GM21423 (cell line): ENCODE results near the gene RNF212B.
A peak's percentile ranks its signal among the peaks of the same experiment; 100 is the strongest.

Source experiments
- ATAC-seq: cut with Tn5 transposase; IDR thresholded peaks from one replicate; pipeline ENCODE4 v1.9.1; 2021; ENCODE audit warnings: mild to moderate bottlenecking, moderate library complexity; ENCODE audit not compliant: unreplicated experiment

The RNF212B gene

DNA sequence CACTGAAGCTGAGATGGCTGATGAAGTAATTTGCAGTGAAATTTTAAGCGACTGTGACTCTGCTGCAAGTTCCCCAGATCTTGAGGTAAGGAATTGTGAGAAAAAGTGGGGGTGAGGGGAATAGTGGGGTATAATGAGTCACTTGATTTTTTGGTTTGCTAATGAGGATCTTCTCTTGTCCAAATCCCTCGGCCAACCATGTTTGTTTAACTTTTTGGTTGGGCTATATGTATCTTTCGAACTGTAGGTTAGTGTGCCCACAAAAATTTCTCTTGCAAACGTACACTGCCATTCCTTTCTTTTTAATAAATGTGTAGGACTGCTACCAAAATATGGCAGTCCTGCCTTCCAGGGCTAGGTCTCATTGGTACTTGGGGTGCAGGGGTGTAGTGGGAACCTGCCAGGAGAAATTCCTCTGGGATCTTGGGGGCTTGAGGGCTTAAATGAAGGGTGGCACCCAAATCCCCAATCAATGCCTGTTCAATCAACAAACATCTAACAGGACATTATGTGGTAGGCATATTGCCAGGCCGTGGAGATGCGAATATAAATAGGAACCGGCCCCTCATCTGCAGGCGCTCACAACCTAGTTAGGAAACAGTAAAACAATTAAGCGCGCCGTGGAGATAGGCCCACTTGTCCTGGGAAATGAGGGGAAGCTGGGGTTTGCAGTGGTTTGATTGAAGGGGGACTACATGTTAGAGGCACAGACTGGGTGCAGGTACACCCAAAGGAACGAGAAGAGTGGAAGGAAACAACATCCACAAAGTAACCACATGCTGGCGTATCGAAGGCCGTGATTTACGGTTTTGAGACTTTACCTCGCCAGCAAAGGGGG, 82.2 kb downstream of the RNF212B start:
- ATAC-seq = no peak

- ATAC-seq = peak; percentile 88
Observed at GRCh38 chr14:23320584-23321571, 83.1 kb downstream of the RNF212B start, which contains the start of gene PABPN1. Gene PABPN1, plus strand, starts transcription at chr14:23321457. Its CDS starts 13 bp downstream, at chr14:23321470.

- ATAC-seq = peak; percentile 5
Observed at GRCh38 chr14:23321572-23322547, 84.1 kb downstream of the RNF212B start.
